ENCODE measurements around the gene OGDHL.
"Not testable (repeated sequence)": the region's sequence is repeated elsewhere in the genome, so short reads cannot be mapped to it uniquely, and the experiment has no call there.

OGDHL gene

DNA sequence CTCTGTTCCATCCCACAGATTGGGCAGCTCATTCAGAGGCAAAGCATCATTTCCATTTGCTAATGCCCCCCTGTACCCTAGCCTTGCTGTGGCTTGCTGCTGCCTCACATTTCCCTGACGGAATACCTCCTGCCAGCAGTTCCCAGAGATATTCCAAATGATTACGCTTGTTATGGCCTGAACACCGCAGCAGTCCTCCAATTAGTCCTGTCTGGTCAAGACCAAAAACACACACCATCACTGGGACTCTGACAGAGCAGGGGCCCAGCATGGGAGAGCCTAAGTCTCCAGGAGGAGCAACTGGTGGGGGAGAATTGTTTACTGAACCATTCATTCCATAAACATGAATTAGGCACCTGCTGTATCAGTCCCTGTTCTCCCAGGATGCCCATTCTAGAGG, 6.1 kb downstream of the OGDHL start:
- no peak for DNase-seq

DNA sequence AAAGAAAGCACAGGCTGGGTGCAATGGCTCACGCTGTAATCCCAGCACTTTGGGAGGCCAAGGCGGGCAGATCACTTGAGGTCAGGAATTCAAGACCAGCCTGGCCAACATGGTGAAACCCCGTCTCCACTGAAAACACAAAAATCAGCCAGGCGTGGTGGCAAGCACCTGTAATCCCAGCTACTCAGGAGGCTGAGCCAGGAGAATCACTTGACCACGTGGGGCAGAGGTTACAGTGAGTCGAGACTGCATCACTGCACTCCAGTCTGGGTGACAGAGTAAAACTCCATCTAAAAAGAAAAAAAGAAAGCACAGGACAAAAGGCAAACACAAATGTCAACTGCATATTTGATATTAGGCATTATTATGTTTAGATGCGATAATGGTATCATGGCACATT, 7.2 kb downstream of the OGDHL start:
- not testable (repeated sequence) for DNase-seq

DNA sequence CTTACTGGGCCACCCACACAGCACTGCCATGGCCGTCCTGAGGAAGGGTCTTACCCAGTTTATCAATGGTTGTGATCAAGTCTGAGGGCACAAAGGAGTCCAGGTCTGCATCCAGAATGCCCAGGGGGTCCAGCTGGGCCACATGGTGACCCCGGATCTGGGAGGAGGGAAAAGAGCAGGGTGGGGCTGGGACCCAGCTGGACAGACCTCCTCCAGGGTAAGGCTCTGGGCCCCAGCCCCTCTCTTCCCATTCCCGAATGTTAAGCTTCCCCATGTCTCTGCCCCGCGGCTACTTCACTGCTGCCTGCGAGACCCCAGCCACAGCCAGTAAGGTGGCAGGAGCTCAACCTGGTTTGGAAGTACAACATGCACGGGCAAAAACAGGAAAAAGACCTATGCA, 9.5 kb downstream of the OGDHL start:
- DNase-seq = no peak

DNA sequence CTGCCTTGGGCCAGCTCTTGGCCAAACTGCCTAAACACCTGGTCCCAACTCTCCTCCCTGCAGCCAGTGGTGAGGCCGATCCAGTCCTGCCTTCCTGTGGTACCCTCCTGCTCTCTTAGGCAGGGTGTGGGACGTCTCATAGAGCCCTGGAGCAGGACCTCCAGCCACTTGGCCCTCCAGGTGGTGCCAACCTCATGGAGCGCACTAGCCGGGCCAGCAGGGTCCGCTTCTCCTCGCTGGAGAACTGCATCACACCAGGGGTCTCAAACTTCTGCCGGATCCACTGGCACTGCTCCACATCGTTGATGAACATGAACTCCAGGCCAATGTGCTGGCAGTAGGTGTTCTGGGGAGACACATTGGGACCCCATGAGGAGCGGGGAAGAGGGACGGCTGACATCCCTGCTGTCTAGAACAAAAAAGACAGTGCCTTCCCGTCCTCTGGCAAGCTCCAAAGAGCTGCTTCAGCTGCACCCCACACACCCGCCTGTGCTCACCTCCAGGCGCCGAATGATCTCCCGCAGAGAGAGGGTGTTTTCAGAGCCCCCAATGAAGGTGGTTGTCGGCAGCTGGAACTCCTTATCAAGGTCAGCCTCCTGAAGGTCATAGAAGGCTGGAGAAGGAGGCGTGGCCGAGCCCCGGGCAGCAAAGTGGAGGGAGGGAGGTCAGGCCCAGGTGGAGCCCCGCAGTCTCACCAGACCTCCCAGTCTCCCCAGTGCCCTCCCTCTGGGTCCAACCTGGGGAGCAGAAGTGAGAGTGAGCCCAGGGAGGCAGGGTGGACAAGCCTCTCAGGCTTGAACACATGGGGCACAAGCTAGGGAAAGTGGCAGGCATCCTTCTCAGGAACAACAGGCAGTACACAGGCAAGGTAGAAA, 10.2 kb downstream of the OGDHL start:
- no peak for DNase-seq

DNA sequence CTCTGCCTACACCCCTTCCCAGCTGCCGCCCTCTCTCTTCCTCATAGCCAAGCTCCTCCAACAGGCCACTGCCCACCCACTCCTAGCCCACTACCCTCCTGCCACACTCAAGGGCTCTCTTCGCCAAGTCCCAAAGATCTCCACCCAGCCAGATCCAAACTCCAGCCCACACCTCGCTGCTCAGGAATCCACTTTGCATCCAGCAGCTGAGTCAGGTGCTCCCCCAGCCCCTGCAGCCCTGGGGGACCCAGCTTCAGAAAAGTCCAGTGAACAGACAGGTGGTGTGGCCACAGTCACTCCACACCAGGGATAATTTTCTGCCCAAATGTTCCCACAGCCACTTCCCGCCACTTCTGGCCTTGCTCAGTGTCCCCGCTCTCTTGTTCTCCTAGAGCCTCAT, 10.9 kb downstream of the OGDHL start:
- no peak for DNase-seq

DNA sequence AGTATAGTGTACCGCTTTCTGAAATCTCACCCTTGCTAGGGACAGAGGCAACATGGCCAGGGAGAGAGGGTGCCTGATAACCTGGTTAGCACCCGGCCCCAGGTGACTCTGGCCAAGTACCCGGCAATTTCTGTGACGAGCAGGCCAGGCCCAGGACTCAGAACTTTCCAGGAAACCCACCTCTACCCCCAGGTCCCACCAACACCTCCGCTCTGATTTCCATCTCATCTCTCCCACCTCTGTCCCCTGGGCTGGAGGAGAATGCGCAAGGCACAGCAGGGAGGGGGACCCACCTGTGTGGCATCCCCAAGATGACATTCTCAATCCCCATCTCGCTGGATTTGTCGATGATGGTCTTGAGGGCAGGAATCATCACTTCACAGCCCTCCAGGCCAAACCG, 11.6 kb downstream of the OGDHL start:
- DNase-seq = no peak

DNA sequence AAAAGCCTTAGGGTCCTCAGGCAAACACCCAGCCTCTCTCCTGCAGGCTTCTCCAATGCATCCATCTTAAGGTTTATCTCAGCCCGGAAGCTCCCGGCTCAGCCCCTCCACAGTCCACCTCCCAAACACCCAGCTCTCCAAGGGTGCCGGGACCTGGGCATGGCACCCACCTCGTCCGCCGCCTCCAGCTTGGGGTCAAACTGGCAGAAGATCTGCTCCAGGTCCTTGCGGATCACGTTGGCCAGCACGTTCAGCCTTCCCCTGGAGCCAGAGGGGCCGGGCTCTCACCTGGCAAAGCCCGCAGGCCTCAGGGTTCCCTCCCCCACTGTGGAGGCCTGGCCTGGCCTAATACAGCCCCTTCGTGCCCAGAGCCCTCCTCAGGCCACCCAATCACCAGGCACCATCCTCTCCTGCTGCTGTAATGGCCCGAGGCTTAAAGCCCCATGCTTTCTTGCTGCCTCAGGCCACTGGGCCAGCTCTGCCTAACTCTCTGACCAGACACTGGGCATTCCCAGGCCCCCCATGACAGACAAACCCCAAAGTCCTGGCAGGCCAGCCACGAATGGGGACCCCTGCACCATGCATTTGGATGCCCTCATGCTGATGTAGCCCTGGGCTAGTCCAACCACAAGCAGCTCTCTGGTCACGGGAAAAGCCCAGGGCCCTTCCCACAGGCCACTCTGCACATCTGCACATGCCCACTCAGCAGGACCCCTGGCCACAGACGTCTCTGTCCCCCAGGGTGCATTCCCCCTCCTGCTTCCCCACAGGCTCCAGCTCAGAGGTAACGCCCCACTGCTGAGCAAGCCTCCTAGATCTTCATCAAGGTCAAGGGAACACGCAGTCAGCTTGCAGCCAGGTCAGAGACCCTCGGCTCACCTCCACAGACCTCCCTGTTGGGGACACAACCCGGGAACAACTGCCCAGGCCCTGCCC, 12.3 kb downstream of the OGDHL start:
- no peak for DNase-seq

DNA sequence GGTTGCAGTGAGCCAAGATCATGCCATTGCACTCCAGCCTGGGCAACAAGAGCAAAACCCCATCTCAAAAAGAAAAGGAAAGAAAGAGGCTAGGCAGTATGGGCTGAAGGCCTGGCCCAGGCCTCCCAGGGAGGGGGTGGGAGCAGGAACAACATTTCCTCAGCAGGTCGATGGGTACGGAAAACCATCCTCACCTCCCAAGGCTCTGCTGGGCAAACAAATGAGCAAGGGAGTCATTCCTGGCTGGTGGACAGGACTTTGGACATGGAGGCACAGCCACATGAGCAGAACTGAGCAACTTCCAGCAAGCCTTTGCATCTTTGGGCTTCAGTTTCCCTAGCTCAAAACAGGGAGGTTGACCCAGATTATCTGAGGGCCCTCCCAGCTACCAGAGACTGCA, 13.0 kb downstream of the OGDHL start:
- DNase-seq = no peak

DNA sequence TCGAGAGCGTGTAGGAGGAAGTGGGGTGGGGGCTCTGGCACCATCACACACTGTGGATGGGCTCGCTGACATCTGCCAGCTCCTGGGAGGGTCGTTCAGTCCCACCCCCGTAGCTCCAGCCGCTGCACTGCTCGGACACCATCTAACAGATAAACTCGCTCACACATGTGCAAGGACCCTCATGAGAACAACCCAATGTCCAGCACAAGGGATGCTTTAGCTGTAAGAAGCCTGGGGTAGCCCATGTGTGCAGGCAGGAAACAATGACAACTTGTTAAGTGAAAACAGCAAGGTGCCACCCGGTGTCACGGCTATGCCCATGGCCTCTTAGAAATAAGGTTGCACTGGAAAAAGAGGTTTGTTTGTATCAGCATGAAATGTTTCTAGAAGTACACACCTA, 14.1 kb downstream of the OGDHL start:
- DNase-seq = no peak

DNA sequence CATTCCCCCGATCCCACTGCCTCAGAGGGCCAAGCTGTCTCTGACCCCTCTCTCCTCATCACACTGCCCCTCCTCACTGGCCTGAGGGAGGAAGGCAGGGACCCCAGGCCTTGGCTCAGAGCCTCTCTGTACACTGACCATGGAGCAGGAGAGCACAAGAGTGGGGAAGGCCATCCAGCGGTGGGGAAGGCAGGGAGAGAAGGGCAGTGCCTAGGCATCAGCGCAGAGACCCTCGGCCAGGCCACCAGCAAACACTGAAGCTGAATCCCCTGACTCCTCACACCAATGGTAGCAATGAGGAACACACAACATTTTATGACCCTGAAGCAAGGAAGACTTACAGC, 14.8 kb downstream of the OGDHL start:
- DNase-seq = no peak

DNA sequence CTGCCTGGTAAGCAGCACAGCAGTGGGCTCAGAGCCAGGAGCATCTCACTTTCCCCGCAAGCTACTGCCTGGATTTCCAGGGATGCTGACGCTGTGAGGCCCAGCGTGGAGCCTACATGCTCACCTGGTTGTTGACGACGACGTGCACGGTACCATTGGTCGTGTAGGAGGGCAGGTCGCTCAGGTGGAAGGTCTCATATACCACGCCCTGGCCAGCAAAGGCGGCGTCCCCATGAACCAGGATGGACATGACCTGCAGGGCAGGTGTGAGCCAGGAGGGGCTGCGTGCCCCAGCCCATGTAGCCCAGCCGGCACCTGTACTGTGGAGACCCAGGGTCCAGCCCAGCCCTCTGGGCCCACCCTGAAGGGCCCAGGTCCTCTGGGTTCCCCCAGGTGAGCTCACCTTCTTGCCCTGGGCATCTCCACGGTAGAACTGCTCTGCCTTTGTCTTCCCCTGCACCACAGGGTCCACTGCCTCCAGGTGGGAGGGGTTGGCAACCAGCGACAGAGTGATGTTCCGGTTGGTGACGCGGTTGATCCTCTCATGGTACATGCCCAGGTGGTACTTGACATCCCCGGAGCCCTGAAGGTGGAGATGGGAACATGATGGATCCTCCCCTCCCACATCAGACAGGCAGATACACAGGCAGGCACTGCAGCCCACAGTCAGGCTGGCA, 15.4 kb downstream of the OGDHL start:
- DNase-seq = no peak

DNA sequence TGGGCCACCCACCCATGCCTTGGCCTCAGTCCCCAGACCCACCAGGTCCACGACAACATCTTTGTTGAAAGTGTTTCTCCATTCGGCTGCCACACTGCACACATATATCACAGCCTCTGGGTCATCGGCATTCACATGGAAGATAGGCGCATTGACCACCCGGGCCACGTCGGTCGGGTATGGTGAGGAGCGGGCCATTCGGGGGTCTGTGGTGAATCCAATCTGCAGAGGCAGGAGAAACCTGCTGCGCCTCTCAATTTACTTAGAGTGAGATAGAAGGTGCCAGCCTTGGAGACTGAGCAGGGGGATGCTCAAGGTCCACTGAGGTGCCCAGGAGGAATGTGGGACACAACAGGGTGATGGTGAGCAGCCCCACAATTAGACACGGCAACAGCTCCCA, 16.4 kb downstream of the OGDHL start:
- no peak for DNase-seq

DNA sequence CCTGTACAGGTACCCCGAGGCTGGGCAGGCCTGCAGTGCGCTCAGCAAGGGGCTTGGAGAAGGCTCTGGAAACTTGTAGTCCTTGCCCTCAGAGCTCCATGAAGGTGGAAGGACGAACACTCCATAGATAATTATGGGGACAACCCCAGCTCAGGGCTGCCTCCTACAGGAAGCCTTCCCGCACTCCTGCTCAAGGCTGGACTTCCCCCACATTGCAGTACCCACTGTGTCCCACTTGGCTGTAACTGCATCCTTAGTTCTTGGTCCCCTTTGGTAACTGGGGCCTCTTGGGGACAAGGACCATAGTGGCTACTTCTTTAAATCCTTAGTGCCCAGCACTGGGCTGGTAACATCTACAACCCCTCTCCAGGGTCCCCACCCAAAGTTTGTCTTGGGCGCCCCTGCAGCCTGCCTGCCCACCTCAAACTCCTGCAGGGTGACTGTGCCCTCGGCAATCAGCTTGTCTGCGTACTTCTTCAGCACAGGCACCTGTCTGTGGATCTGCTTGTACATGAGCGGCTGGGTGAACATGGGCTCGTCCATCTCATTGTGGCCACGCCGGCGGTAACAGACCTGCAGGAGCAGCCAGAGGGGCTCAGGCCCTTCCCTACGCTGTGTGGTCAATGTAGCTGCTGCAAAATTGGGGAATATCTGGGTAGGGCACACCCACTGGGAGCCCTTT, 17.1 kb downstream of the OGDHL start:
- DNase-seq = no peak

DNA sequence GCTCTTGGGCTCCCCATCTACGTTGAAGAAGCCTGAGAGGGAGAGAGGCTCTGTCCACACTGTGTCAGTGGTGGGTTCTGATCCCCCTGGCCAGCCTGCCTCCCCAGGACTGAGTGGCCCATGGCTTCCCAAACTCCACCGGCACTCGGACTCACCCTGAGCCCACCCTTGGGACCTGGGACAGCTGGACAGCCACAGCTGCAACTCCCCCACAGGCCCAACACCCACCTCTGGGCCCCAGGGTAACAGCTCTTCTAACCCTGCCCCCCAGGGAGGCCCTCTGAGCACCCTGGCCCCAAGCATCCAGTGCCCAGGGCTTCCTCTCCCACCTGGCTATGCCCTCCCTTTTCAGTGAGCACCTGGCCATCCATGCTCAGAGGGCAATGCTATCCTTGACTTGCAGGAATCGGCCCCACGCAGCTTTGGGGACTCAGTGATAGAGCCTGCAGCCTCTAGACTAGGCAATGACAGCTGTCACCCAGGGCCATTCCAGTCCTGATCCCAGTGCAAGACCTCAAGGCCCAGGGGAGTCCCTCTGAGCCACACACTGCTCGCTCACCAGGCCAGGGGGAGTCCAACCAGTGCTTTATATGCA, 17.9 kb downstream of the OGDHL start:
- no peak for DNase-seq

DNA sequence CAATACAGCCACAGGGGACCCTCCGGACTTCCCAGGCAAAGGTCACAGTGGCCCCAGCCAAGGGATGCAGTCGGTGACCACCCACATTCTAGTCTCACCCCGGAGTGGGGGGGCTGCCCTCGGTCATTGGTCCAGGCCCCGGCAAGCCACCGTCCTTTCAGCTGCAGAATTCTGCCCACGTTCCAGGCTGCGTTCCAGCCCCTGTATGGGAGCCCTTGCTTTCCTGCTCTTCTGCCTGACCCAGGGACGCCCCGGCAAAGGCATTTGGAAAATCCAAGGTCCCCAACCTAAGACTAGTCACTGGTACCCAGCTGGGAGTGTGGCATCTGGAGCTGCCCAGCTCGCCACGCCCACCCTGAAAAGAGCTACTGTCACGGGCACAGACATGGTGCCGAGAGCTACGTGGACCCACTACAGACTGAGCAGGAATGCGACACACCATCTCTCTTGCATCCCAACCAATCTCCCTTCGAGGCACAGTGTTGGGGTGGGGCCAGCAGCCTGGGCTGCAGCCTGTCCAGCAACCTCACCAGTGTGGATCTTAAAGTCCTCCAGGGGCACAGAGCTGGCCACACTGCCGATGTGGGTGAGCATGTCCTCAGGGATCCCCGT, 18.6 kb downstream of the OGDHL start:
- no peak for DNase-seq

DNA sequence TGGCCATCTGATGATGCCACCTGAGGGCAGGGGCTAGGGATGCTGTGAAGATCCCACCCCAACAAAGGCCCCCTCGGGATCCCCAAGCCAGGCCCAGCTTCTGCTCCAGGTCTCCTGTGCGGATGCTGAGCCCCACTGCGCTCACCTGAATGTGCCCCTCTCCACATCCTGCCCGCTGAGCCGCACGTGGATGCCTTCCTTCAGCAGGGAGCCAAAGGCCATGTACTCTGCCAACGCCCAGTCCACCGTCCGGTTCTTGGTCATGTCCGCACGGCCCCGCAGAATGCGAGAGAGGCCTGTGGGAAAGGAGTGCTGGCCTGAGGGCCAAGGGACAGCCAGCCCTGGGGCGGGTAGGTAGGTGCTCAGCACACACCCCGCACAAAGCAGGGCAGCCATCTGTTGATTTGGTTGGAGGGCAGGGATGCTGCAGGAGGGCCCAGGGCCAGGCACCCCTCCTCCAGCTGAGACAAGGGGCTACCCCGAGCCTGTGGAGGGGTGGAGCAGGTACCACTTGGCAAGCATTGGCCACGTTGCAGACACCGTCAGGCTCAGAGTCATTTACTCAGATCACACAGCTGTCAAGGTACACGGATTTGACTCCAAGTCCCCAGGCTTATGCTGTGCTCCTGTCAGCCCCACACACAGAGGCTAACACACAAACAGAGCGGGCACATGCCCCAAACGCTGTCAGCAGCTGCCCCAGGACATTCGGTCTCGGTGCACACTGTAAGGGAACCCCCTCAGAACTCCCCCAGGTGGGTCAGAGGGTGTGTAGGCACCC, 19.2 kb downstream of the OGDHL start:
- no peak for DNase-seq

DNA sequence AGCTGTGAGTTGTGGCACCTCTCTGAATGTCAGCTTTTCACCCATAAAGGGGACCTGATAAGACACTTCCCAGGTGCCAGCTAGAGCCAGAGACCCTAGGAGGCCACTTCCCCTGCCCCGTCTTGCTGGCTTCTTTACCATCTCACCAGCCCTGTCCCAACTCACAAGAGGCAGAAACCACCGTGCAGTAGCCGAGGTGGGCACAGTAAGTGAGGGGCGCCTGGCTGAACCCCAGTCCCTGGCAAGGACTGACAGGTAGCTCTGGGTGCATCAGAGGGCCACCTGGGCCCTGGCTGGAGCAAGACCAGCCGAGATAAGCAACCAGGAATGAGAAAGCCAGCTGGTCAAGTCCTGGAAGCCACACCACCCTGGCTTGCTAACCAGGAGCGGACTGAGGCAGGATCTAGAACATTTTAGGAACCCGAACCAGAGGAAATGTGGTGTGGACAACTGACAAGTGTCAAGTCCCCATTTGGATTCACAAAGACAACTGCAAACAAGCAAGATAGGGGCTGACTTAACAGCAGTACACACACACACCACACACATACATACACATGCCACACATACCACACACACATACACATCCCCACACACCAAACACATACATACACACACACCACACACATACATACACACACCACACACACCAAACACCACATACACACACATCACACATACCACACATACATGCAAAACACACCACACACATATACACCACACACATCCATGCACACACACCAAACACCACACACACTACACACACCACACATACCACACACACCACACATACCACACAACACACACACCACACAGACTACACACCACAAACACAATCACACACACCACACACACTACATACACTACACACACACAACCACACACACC, 20.8 kb downstream of the OGDHL start:
- DNase-seq = no peak

DNA sequence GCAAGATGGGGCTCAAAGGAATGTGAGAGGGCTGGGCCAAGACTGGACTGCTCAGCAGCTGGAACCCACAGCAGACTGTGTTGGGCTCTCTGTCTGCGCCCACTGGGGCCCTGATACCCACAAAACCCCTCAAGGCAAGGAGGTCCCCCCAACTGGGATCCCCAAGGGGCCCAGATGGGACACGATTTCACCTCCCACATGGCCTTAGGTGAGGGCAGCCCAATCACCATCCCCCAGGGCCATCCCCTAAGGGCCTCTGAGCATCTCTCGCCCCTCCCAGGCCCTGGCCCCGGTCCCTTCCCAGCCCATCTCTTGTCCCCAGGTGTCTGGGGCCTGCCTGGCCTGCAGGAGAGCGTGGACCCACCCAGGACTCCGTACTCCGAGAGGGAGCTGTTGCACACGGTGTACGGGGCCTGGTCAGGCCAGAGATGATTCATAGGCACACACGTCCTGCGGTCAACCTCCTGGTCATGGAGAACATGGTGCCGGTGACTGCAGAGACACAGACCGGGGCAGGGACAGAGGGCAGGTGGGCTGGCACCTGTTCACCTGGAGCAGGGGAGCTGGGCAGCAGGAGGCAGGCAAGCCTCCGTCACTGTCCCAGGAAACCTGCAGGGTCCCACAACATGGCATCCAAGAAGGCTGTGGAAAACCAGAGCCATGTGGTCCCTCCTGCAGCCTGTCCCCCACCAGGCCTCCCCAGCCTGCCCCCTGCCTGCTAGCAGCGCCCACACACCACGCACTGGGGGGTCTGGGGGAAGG, 21.6 kb downstream of the OGDHL start:
- no peak for DNase-seq

DNA sequence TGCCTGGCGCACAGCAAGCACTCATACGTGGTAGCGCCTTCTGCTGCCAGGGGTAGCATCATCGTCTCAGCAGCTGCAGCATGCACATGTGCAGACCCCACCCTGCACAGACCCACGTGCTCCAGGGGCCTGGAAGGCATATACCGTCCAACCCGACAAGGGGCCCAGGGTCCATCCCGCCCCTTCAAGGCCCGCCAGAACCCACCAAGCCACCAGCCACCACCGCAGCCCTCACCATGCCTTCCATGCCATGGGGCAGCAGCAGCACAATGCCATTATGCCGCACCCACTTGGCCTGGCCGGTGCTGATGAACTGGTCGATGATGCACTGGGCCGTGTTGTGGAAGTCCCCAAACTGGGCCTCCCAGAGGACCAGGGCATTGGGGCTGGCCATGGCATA, 22.7 kb downstream of the OGDHL start:
- no peak for DNase-seq
